ENCODE data around the gene SYNE2.

Gene SYNE2

DNA sequence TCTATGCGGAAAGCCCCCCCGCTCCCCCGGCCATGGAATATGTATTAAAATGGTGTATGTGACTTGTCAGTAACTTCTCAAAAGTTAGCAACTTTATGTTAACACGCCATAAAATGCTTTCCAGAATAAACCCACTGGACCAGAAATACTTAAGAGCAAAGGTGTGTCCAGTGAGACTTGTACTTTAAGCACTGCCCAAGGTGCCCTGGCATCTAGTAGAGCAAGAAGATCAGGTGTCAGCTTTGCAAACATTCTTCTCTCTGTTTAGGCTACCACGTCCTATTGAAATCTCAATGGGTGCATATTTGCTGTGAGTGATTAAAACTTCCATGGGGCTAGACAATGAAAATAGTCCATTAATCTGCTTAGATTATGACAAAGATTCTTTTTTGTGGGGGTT is 240.1 kb downstream of the SYNE2 start:
- H3F3A ChIP-seq (ENCODE audit: insufficient read depth): no peaks in the 10 kb centered on the region; the same call in 1 of the 2 replicates
- no peak overlapping the region for H3K9ac ChIP-seq (ENCODE audit: low read length)
- H3K27ac ChIP-seq (ENCODE audit: low read depth, low read length): no peak overlapping the region
- H3K36me3 ChIP-seq (ENCODE audit: low read length): peaks cover 81% of the 10 kb centered on the region
- no peaks in the 10 kb centered on the region for H4K20me1 ChIP-seq (ENCODE audit: low read depth, low read length)
- no peak overlapping the region for H3K4me2 ChIP-seq (ENCODE audit: low read depth, low read length, poor library complexity, severe bottlenecking)
- no peaks in the 10 kb centered on the region for H3K9me3 ChIP-seq (ENCODE audit: insufficient read depth, low read length)
- no peak overlapping the region for H2AFZ ChIP-seq (ENCODE audit: low read depth, low read length, severe bottlenecking)
- no peaks in the 10 kb centered on the region for H3K79me2 ChIP-seq (ENCODE audit: insufficient read depth, low read length)
- TF ChIP-seq CTCF (IDR thresholded peaks at IDR 0.05; ENCODE audit: insufficient read depth, low read length, poor library complexity, severe bottlenecking) (no peak), EZH2phosphoT487 (conservative IDR thresholded peaks at IDR 0.05; ENCODE audit: low read length) (no peak)
- no peaks in the 10 kb centered on the region for H3K9me2 ChIP-seq (replicated peaks; ENCODE audit: insufficient read depth, low read length)
- no peaks in the 10 kb centered on the region for H3K27me3 ChIP-seq (ENCODE audit: low read length)
- no peak overlapping the region for H3K4me3 ChIP-seq (ENCODE audit: insufficient read depth, low read length, poor library complexity, severe bottlenecking)

- TF ChIP-seq EZH2phosphoT487 (conservative IDR thresholded peaks at IDR 0.05; ENCODE audit: low read length) (no peak), CTCF (IDR thresholded peaks at IDR 0.05; ENCODE audit: insufficient read depth, low read length, poor library complexity, severe bottlenecking) (no peak)
- H3K79me2 ChIP-seq (ENCODE audit: insufficient read depth, low read length): no peaks in the 10 kb centered on the region
- no peaks in the 10 kb centered on the region for H3K9me2 ChIP-seq (replicated peaks; ENCODE audit: insufficient read depth, low read length)
- H3K4me2 ChIP-seq (ENCODE audit: low read depth, low read length, poor library complexity, severe bottlenecking): no peak overlapping the region
- no peak overlapping the region for H3K27ac ChIP-seq (ENCODE audit: low read depth, low read length)
- no peaks in the 10 kb centered on the region for H3K27me3 ChIP-seq (ENCODE audit: low read length)
- H3F3A ChIP-seq (ENCODE audit: insufficient read depth): no peaks in the 10 kb centered on the region; the same call in 1 of the 2 replicates
- H4K20me1 ChIP-seq (ENCODE audit: low read depth, low read length): no peaks in the 10 kb centered on the region
- no peaks in the 10 kb centered on the region for H3K9me3 ChIP-seq (ENCODE audit: insufficient read depth, low read length)
- peaks cover 76% of the 10 kb centered on the region for H3K36me3 ChIP-seq (ENCODE audit: low read length)
- H2AFZ ChIP-seq (ENCODE audit: low read depth, low read length, severe bottlenecking): no peak overlapping the region
- H3K4me3 ChIP-seq (ENCODE audit: insufficient read depth, low read length, poor library complexity, severe bottlenecking): no peak overlapping the region
- no peak overlapping the region for H3K9ac ChIP-seq (ENCODE audit: low read length)
Observed at GRCh38 chr14:64095620-64096019, 242.8 kb downstream of the SYNE2 start.

GRCh38 chr14:64098120-64098519 is 245.3 kb downstream of the SYNE2 start:
- Histone ChIP-seq H3F3A (ENCODE audit: insufficient read depth) (no peaks in the 10 kb centered on the region), H2AFZ (ENCODE audit: low read depth, low read length, severe bottlenecking) (no peak overlapping the region), H3K27ac (ENCODE audit: low read depth, low read length) (no peak overlapping the region), H3K27me3 (ENCODE audit: low read length) (no peaks in the 10 kb centered on the region), H3K9me3 (ENCODE audit: insufficient read depth, low read length) (no peaks in the 10 kb centered on the region), H3K9me2 (replicated peaks; ENCODE audit: insufficient read depth, low read length) (no peaks in the 10 kb centered on the region), H3K4me3 (ENCODE audit: insufficient read depth, low read length, poor library complexity, severe bottlenecking) (no peak overlapping the region), H3K79me2 (ENCODE audit: insufficient read depth, low read length) (no peaks in the 10 kb centered on the region), H3K9ac (ENCODE audit: low read length) (no peak overlapping the region), H3K4me2 (ENCODE audit: low read depth, low read length, poor library complexity, severe bottlenecking) (no peak overlapping the region), H3K36me3 (ENCODE audit: low read length) (peaks cover 70% of the 10 kb centered on the region), H4K20me1 (ENCODE audit: low read depth, low read length) (no peaks in the 10 kb centered on the region)
- TF ChIP-seq EZH2phosphoT487 (conservative IDR thresholded peaks at IDR 0.05; ENCODE audit: low read length): no peak
- no peak for TF ChIP-seq CTCF (IDR thresholded peaks at IDR 0.05; ENCODE audit: insufficient read depth, low read length, poor library complexity, severe bottlenecking)

Data from SU-DHL-6 (cell line).